HT-29 (cell line): ENCODE data around the gene SLC9A3. TPM values are rescaled to one million over a fixed set of nuclear protein-coding genes. Genes with fewer than 3 reads are reported as not detected.
"Not testable (repeated sequence)": the region's sequence is repeated elsewhere in the genome, so short reads cannot be mapped to it uniquely, and the experiment has no call there.

Experiments used
- DNase-seq: peaks from one replicate; pipeline ENCODE4 v3.0.0-alpha.2; 2015; ENCODE audit warnings: low spot score
- total RNA-seq: library from RNA; depleted of rRNA; stranded (reverse); fragments of >200 nt; shearing (Covaris generic); gene quantifications from 2 replicates; pipeline ENCODE4 v1.2.3, GENCODE V29; 2014; rRNA removed

The SLC9A3 gene
- total RNA-seq, result 11.5 and 16.0 TPM in 2 replicates

DNA sequence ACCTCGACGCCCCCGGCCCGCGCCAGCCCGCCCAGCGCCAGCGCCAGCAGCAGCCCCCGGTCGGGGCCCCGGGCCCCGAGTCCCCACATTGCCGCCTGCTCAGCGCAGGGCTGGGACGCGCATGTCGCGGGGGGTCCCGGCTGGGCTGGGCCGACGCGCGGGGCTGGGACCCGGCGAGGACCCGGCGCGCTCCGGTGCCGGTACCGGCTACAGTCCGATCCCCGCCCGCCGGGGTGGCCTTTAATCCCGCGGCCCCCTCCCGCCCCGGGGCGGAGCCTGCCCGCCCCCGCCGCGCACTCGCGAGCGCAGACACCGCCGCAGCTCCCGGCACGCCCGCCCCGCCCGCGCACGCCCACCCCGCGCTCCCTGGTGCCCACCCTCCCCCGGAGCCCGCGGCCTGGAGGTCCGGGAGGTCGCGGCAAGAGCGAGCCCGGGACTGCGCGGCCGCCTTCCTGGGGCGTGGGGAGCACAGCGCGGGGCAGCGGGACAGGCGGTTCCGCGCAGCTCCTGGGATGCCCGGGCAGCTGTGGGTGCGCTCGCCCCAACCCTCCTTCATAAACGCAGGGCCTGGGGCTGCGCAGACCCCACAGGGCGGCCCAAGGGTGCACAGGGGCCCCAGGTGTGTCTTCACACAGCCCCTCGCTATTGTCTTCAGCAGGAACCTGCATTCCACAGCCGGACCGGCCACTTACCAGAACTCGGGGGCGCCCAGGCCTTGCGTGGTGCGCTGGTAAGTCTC lies at the start of gene SLC9A3:
SLC9A3 (minus strand) TSS at position 216 of the 739 bp plus-strand sequence.
- no peak for DNase-seq

GRCh38 chr5:573976-574375 lies 49.7 kb upstream of the SLC9A3 start:
- no peak for DNase-seq

- no peak for DNase-seq
These were observed 49.0 kb upstream of the SLC9A3 start for GRCh38 chr5:573206-573605.

DNA sequence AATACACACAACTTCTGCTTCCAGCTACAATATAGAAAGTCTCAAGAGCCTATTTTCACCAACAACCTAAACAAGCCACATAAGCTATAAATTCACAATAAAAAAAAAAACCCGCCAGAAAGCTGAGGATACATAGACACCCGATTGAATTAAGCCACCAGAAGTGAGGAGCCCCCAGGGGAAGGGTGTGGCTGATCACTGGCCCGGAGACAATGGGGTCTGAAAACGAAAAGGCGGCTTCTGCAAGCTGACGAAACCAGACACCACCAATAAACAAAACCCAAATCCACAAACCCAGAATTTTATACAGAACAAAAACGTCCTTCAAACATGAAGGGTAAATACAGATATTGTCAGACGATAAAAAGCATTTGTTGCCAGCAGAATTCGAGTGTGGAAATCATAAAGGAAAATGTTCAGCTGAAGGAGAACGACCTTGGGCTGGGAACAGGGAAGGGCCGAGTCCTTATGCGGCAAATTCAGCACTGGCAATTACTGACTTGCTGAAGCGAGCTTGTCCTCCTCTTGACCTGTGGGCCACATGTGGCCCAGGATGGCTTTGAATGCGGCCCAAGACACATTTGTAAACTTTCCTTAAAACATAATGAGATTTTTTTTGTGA lies 48.3 kb upstream of the SLC9A3 start:
- DNase-seq, result no peak

DNA sequence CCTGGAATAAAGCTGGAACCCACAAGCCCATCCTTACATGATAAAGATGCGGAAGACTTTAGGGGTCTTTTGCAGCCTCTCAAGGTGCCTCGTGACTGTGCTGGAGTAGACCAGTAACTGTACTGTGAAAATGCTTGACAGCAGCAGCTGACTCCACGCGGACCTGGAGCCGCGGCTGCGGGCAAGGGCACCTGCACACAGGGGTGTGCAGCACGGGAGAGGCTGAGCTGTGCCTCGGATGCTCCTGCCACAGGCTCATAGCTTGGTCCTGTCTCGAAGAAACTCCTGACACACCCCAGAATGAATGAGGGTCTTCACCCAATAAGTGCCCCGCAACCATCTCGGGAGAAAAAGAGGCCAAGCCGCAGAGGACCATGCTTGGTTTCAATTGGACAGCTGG lies 47.5 kb upstream of the SLC9A3 start:
- no peak for DNase-seq

GRCh38 chr5:570886-571285 lies 46.6 kb upstream of the SLC9A3 start:
- no peak for DNase-seq

DNA sequence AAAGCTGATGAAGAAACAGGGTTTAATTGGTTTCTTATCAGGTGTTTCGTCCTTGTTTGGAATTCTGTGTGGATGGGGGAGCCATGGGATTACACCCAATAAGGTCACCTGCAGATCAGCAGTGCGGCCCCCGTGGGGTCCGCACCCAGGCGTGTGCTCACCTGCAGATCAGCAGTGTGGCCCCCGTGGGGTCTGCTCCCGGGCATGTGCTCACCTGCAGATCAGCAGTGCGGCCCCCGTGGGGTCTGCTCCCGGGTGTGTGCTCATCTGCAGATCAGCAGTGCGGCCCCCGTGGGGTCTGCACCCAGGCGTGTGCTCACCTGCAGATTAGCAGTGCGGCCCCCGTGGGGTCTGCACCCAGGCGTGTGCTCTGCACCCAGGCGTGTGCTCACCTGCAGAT lies 46.2 kb upstream of the SLC9A3 start:
- no peak for DNase-seq

- DNase-seq, result no peak
These were observed 45.7 kb upstream of the SLC9A3 start for GRCh38 chr5:569868-570361.

GRCh38 chr5:569358-569867 lies 45.2 kb upstream of the SLC9A3 start:
- no peak for DNase-seq

DNA sequence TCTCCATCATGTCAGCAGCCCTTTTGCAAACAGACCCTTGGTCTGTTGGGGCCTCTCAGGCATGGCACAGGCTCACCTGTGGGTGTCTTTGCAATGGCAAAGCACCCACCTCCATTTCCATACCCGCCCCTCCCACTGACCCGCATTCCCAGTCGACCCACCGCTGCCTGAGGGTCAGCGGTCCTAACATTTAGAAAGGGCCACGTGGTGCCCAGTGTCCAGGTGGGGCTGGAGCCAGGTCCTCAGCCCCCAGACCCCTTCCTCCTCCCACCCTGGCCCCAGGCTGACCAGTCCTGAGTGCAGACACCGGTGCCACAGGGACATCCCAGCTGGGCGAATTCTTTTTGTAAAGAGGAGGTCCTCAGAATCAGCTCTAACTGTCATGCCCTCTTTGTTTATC lies 44.6 kb upstream of the SLC9A3 start:
- DNase-seq, result no peak

GRCh38 chr5:568061-568781 lies 44.0 kb upstream of the SLC9A3 start:
- DNase-seq, result no peak

DNA sequence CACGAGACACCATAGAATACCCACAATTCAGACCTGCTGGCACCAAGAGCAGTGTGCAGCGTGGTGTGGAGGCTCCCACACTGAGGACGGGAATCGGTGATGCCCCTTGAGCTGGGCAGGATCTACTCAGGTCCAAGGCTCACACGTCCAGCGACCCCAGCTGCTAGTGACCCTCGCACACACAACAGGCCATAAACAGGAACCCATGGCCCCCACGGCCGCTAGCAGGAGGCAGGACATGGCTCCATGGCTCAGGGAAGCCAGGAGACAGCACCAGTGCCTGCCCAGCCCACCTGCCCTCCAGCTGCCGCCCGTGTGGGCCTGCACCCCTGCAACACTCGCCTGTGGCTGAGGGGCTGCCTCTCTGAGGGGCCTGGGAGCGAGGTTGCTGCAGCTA lies 43.4 kb upstream of the SLC9A3 start:
- DNase-seq, result no peak

DNA sequence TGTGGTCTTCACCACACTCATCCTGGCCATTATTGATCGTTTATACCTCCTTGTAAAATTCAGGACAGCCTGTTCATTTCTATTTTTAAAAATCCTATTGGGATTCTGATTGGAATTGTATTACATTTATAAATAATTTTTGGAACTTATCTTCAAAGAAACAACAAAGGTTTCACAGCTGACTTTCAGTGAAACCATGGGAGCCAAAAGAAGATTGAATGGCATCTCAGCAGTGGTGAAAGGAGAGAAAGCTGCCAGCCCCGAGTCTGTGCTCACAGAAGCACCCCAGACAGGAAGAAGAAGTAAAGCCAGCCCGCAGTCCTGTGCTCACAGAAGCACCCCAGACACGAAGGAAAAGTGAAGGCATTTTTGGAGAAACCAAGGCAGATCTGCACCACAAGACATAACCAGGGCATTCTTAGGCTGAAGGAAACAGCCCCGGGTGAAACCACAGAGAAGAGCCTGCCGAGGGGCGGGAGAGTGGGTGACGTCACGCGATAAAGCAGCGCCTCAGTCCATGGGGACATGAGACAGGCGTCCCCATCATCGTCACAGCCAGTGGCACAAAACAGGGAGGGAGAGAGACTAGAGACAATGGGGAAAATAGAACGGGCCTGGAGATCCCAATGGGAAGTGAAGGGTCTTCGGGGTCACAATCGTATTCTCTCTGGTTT lies 42.5 kb upstream of the SLC9A3 start:
- no peak for DNase-seq

DNA sequence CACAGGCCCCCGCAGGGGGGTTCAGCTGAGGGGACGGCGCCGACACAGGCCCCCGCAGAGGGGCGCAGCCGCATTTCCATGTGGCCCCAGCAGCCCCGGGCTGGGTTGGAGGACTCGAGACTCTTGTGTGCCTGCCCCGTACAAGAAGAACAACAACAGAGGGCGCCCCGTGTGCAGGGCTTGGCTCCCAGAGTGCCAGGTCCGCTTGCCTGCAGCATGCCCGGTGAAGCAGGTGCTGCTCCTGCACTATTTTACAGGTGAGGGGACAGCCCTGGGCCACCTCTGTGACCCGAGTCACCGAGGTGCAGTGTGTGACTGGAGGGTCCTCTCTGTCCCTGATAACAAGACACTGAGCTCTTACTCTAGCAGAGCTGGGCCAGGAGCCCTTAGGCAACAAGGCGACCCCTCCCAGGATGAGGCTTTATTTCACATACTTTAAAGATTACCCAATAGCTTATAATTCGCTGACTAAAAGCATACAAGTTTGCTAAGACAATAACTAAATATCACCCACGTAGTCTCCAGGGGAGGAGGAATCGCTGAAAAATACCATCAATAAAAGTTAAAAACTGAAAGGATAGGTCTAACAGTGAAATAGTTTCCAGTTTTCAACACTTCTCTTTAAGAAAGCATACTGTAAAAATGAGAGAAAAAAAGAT lies 41.7 kb upstream of the SLC9A3 start:
- no peak for DNase-seq

DNA sequence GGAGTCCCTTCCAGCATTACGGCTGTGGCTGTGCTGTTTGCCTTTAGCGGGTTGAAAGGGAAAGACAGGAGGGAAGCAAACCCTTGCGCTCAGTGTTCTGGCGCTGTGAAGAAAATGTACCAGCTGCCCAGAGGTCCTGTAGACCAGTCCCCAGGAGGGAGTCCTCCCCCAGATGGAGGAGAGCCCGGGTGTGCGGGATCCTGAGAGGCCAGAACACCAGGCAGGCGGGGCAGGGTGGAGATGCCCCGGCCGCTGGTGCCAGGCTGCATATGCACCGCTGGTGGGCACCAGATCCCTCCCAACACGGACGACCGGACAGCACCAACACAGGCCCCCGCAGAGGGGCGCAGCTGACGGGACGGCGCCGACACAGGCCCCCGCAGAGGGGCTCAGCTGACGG lies 37.2 kb upstream of the SLC9A3 start:
- DNase-seq, result no peak

GRCh38 chr5:560792-561166 lies 36.5 kb upstream of the SLC9A3 start:
- DNase-seq, result no peak

DNA sequence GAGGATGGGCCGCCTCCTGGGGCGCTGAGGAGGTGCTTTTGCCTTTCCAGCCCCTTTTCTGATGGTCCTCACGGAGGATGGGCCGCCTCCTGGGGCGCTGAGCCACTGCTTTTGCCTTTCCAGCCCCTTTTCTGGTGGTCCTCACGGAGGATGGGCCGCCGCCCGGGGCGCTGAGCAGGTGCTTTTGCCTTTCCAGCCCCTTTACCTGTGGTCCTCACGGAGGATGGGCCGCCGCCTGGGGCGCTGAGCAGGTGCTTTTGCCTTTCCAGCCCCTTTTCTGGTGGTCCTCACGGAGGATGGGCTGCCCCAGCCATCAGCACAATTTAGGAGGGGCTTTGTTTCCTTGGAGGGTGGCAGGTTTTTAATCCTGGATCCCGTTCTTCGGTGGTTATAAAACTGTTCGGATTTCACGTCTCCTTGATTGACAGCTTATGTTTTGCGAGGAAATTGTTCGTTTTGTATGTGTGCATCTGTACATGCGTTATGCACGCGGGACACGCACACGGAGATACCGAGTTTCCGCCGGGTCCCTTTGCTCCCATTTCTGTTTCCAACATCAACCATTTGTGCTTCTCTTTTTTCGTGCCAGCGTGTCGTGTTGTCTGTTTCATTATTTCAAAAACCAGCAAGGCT lies 34.7 kb upstream of the SLC9A3 start:
- DNase-seq, result no peak

DNA sequence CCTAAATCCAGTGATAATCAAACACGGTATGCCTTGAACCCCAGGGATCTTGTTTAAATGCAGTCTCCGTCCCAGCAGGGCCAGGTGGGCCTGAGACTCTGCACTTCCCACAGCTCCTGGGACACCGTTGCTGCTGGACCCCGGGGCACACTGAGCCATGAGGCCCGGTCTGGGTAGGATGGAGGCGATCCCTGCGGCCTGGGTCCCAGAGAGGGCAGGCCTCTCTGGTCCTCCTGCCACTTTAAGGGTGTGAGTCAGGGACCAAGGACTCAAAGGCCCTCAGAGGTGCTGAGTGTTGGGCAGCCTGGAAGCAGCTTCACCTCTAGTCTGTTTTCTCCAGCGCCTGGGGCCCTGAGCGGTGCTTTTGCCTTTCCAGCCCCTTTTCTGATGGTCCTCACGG lies 34.1 kb upstream of the SLC9A3 start:
- DNase-seq, result no peak

- not testable (repeated sequence) for DNase-seq
These were observed 33.7 kb upstream of the SLC9A3 start for GRCh38 chr5:557917-558316.

DNA sequence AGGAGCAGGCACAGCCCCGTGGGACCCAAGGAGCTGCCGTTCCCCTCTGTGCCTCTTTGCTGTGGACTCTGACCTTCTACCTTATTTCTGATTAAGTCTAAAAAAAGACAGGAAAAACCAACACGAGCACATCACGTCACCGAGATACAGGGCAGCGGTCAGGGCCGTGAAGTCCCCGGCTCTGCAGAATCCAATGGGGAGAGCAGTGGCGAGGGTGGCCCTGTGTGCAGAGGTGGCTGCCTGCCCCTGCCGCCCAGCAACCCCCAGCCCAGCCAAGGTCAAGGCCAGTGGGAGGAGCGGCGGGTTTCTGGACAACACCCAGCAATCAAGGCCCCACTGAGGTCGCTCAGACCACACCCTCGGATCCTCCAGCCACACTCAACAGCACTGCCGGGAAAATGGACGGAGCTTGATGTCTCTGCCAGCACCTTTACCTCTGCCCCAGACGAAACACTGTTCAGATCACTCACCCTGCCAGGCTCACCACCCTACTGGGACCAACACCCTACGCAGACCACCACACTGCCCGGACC lies 32.7 kb upstream of the SLC9A3 start:
- DNase-seq, result no peak
